T-helper 9 cell (primary cell): Measurements from ENCODE around the gene ZNF821.
"Not testable (repeated sequence)": the region's sequence is repeated elsewhere in the genome, so short reads cannot be mapped to it uniquely, and the experiment has no call there.

ENCODE experiments used
- DNase-seq: peaks from one replicate; pipeline ENCODE4 v3.0.0-alpha.2; 2020

The ZNF821 gene

GRCh38 chr16:71902656-71903365, 18.8 kb upstream of the ZNF821 start:
- no peak for DNase-seq

- no peak for DNase-seq
Observed at GRCh38 chr16:71899171-71899570, 15.2 kb upstream of the ZNF821 start.

GRCh38 chr16:71896764-71897368, 12.9 kb upstream of the ZNF821 start:
- DNase-seq: no peak

GRCh38 chr16:71895679-71896365, 11.8 kb upstream of the ZNF821 start:
- no peak for DNase-seq

GRCh38 chr16:71894921-71895678, 11.1 kb upstream of the ZNF821 start, which contains the start of gene IST1:
TSS of gene IST1 (plus strand) at chr16:71895531. CDS start at chr16:71915641, 20,110 bp downstream.
- DNase-seq: peak; percentile 95

GRCh38 chr16:71894229-71894920, 10.4 kb upstream of the ZNF821 start:
- DNase-seq: peak; percentile 21

- DNase-seq: no peak
Observed at GRCh38 chr16:71893888-71894228, 9.9 kb upstream of the ZNF821 start.

- no peak for DNase-seq
Observed at GRCh38 chr16:71889147-71889546, 5.2 kb upstream of the ZNF821 start.

GRCh38 chr16:71885261-71885650, 1.3 kb upstream of the ZNF821 start:
- DNase-seq: no peak

GRCh38 chr16:71883168-71883848, 674 bp downstream of the ZNF821 start:
- peak; percentile 51 for DNase-seq

- DNase-seq: peak; percentile 66
Observed at GRCh38 chr16:71882505-71883167, 1.3 kb downstream of the ZNF821 start.

GRCh38 chr16:71880176-71880575, 3.8 kb downstream of the ZNF821 start:
- DNase-seq: no peak

- DNase-seq: no peak
Observed at GRCh38 chr16:71878911-71879310, 5.1 kb downstream of the ZNF821 start.

GRCh38 chr16:71873199-71873598, 10.8 kb downstream of the ZNF821 start:
- no peak for DNase-seq

GRCh38 chr16:71870818-71871217, 13.2 kb downstream of the ZNF821 start:
- DNase-seq: no peak

- no peak for DNase-seq
Observed at GRCh38 chr16:71869089-71869488, 14.9 kb downstream of the ZNF821 start.

GRCh38 chr16:71867939-71868338, 16.0 kb downstream of the ZNF821 start:
- no peak for DNase-seq

GRCh38 chr16:71867175-71867574, 16.8 kb downstream of the ZNF821 start:
- not testable (repeated sequence) for DNase-seq

- no peak for DNase-seq
Observed at GRCh38 chr16:71865173-71865863, 18.7 kb downstream of the ZNF821 start.

- no peak for DNase-seq
Observed at GRCh38 chr16:71863995-71864394, 20.0 kb downstream of the ZNF821 start.
